Karpas-422 (cell line): Measurements from ENCODE around the gene PDE11A. TPM values are rescaled to one million over a fixed set of nuclear protein-coding genes. Genes with fewer than 3 reads are reported as not detected.

Experiments
- DNase-seq: peaks from one replicate; pipeline ENCODE4 v3.0.0-alpha.2; 2015
- H2AFZ ChIP-seq: fragments of 200-600 bp; sonication (generic); 2 replicates; pipeline ENCODE4 v1.6.1; 2014; ENCODE audit warnings: antibody characterized with exemption, low read length, mixed read lengths
- H3K27ac ChIP-seq: fragments of 200-600 bp; sonication (generic); 2 replicates; pipeline ENCODE4 v1.5.1; 2014; ENCODE audit warnings: mild to moderate bottlenecking, low read length, moderate library complexity
- H3K27me3 ChIP-seq: fragments of 200-600 bp; sonication (generic); 2 replicates; pipeline ENCODE4 v1.6.1; 2014; ENCODE audit warnings: low read length, mixed read lengths
- H3K36me3 ChIP-seq: fragments of 200-600 bp; sonication (generic); 2 replicates; pipeline ENCODE4 v1.6.1; 2014; ENCODE audit warnings: low read length, mixed read lengths; ENCODE audit not compliant: insufficient read depth
- H3K4me1 ChIP-seq: fragments of 200-600 bp; sonication (generic); 2 replicates; pipeline ENCODE4 v1.6.1; 2014; ENCODE audit warnings: mild to moderate bottlenecking, low read length, mixed read lengths
- H3K4me2 ChIP-seq: fragments of 200-600 bp; sonication (generic); 2 replicates; pipeline ENCODE4 v1.6.1; 2014; ENCODE audit warnings: low read length, low read depth, mild to moderate bottlenecking; ENCODE audit not compliant: poor library complexity, severe bottlenecking
- H3K4me3 ChIP-seq: fragments of 200-600 bp; sonication (generic); 2 replicates; pipeline ENCODE4 v1.5.1; 2014; ENCODE audit warnings: mild to moderate bottlenecking, antibody characterized with exemption, low read length, mixed read lengths
- H3K79me2 ChIP-seq: fragments of 200-600 bp; sonication (generic); 2 replicates; pipeline ENCODE4 v1.6.1; 2014; ENCODE audit warnings: mild to moderate bottlenecking, low read length, mixed read lengths
- H3K9ac ChIP-seq: fragments of 200-600 bp; sonication (generic); 2 replicates; pipeline ENCODE4 v1.6.0; 2014; ENCODE audit warnings: low read length
- H3K9me2 ChIP-seq: fragments of 200-600 bp; sonication (generic), shearing (Covaris generic); replicated peaks from 2 replicates; pipeline ENCODE4 v1.6.0; 2014; ENCODE audit warnings: mild to moderate bottlenecking, low read length, moderate library complexity; ENCODE audit not compliant: insufficient read depth
- H3K9me3 ChIP-seq: fragments of 300-700, 200-600 bp; sonication (generic); 2 replicates; pipeline ENCODE4 v1.6.1; 2014; ENCODE audit warnings: low read length, mixed read lengths
- H4K20me1 ChIP-seq: fragments of 200-600 bp; sonication (generic); 2 replicates; pipeline ENCODE4 v1.6.1; 2014; ENCODE audit warnings: mild to moderate bottlenecking, antibody characterized with exemption, low read length, low read depth; ENCODE audit not compliant: insufficient read depth
- small RNA-seq: library from RNA; depleted of rRNA; stranded (forward); fragments of <200 nt; gene quantifications from one replicate; pipeline ENCODE3, GENCODE V24; 2014
- total RNA-seq: library from RNA; depleted of rRNA; stranded (reverse); fragments of >200 nt; shearing (Covaris generic); gene quantifications from 2 replicates; pipeline ENCODE4 v1.2.3, GENCODE V29; 2014; ENCODE audit warnings: low replicate concordance; rRNA removed

The PDE11A gene
- total RNA-seq, 1 experiment from 2014 or later = 0.52 TPM

DNA sequence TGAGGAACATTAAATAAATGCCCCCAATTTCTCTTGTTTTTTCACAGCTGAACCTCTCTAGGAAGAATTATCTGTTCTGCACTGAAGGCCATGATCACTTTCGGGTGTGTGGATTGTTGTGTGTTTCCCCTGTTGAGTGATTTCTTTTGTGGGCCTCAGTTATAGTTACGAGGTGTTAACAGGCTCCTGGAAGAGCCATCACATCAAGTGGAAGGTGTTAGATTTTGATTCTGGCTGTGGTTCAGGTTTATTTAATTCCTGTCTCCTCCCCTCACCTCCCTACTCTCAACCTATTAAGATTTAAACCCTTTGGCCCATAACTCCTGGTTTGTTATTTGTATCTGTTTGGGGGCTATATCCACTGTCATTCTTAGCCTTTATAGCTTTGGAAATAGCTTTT is 497.2 kb downstream of the PDE11A start:
- Histone ChIP-seq H3K9me2 (no peaks in the 10 kb centered on the region), H3K79me2 (no peaks in the 10 kb centered on the region)
- DNase-seq = no peak

DNA sequence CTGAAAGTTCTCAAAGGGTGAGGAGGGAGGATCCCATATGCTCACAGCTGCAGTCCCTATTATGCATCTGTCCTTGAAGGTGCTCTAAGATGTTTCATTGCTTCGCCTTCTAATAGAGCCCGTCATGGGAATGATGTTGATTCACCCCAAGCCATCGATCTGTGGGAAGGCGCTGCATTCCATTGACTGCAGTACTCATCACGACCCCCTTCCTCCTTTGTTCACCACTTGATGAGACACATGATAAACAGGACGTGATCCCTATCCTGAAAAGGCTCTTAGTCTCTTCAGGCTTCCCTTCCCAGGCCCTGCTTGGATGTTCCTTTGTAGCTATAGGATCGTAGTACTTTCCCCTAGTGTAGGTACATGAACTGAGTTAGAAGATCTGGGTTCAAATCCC is 498.2 kb downstream of the PDE11A start:
- Histone ChIP-seq H3K9ac (no peak overlapping the region), H3K4me2 (no peak overlapping the region), H4K20me1 (no peaks in the 10 kb centered on the region), H3K4me3 (no peak overlapping the region), H3K9me3 (no peaks in the 10 kb centered on the region), H2AFZ (no peak overlapping the region), H3K9me2 (no peaks in the 10 kb centered on the region), H3K27me3 (no peaks in the 10 kb centered on the region), H3K27ac (no peak overlapping the region), H3K4me1 (no peaks in the 10 kb centered on the region), H3K79me2 (no peaks in the 10 kb centered on the region), H3K36me3 (no peaks in the 10 kb centered on the region)
- DNase-seq = no peak

More for the DNA sequence above, 497.2 kb downstream of the PDE11A start:
- no peak overlapping the region for H3K27ac ChIP-seq
- H3K9me3 ChIP-seq = no peaks in the 10 kb centered on the region
- H3K27me3 ChIP-seq = no peaks in the 10 kb centered on the region
- H3K4me2 ChIP-seq = no peak overlapping the region
- H3K9ac ChIP-seq = no peak overlapping the region
- no peaks in the 10 kb centered on the region for H3K4me1 ChIP-seq
- H4K20me1 ChIP-seq = no peaks in the 10 kb centered on the region
- H2AFZ ChIP-seq = no peak overlapping the region
- H3K36me3 ChIP-seq = no peaks in the 10 kb centered on the region
- no peak overlapping the region for H3K4me3 ChIP-seq

Small RNA genes lying within 50 kb of the gene (small RNA-seq; reads per million reads assigned to genes)
- gene AC011998.1 (not detected), gene RNU6-629P (5.4 reads per million, percentile 81 among the genes with 10 or more reads in this experiment)

Other genes with a start within 250 kb of the PDE11A start
- 14.9 and 32.8 TPM in 2 replicates for gene RBM45, start 39.7 kb upstream of the PDE11A start, total RNA-seq
- 0.11 and 0.30 TPM in 2 replicates for gene OSBPL6, start 121.7 kb upstream of the PDE11A start, total RNA-seq